GM21367 (cell line): ENCODE results near the gene CDC42EP1.
"Not testable (repeated sequence)": the region's sequence is repeated elsewhere in the genome, so short reads cannot be mapped to it uniquely, and the experiment has no call there.

Experiments used
- ATAC-seq: cut with Tn5 transposase; IDR thresholded peaks from one replicate; pipeline ENCODE4 v1.9.1; 2021; ENCODE audit not compliant: unreplicated experiment

CDC42EP1 gene

GRCh38 chr22:37559901-37560607, at the start of gene CDC42EP1:
CDC42EP1 (plus strand) TSS chr22:37560480; CDS start chr22:37566350, 5,870 bp downstream.
- ATAC-seq, result no peak

- ATAC-seq, result no peak
These were observed 48.7 kb upstream of the CDC42EP1 start for GRCh38 chr22:37511395-37512104.

- ATAC-seq, result no peak
These were observed 45.7 kb upstream of the CDC42EP1 start for GRCh38 chr22:37514526-37515051.

GRCh38 chr22:37515901-37516300, 44.4 kb upstream of the CDC42EP1 start:
- ATAC-seq, result no peak

- no peak for ATAC-seq
These were observed 43.8 kb upstream of the CDC42EP1 start for GRCh38 chr22:37516456-37516855.

- no peak for ATAC-seq
These were observed 42.3 kb upstream of the CDC42EP1 start for GRCh38 chr22:37517826-37518450.

GRCh38 chr22:37518509-37519267, 41.6 kb upstream of the CDC42EP1 start:
- ATAC-seq, result no peak

GRCh38 chr22:37519268-37520195, 40.7 kb upstream of the CDC42EP1 start, which contains the start of gene CARD10:
CARD10 (minus strand) TSS chr22:37519415; CDS start chr22:37519200, 215 bp downstream.
- no peak for ATAC-seq

- ATAC-seq, result no peak
These were observed 39.5 kb upstream of the CDC42EP1 start for GRCh38 chr22:37520776-37521191.

- no peak for ATAC-seq
These were observed 39.0 kb upstream of the CDC42EP1 start for GRCh38 chr22:37521236-37521739.

GRCh38 chr22:37522482-37522881, 37.8 kb upstream of the CDC42EP1 start:
- ATAC-seq, result no peak

GRCh38 chr22:37525073-37525745, 35.1 kb upstream of the CDC42EP1 start:
- ATAC-seq, result no peak

GRCh38 chr22:37525746-37526350, 34.4 kb upstream of the CDC42EP1 start:
- no peak for ATAC-seq

- no peak for ATAC-seq
These were observed 33.9 kb upstream of the CDC42EP1 start for GRCh38 chr22:37526376-37526775.

GRCh38 chr22:37527081-37527752, 33.1 kb upstream of the CDC42EP1 start:
- not testable (repeated sequence) for ATAC-seq

- ATAC-seq, result not testable (repeated sequence)
These were observed 32.3 kb upstream of the CDC42EP1 start for GRCh38 chr22:37527952-37528351.

GRCh38 chr22:37529652-37530345, 30.5 kb upstream of the CDC42EP1 start:
- no peak for ATAC-seq
